GM21423 (cell line): Measurements from ENCODE around the gene LGR5.

Experiments
- ATAC-seq: cut with Tn5 transposase; IDR thresholded peaks from one replicate; pipeline ENCODE4 v1.9.1; 2021; ENCODE audit warnings: mild to moderate bottlenecking, moderate library complexity; ENCODE audit not compliant: unreplicated experiment

The LGR5 gene

GRCh38 chr12:71585218-71585617 lies 145.6 kb downstream of the LGR5 start:
- no peak for ATAC-seq

GRCh38 chr12:71587012-71587411 lies 147.4 kb downstream of the LGR5 start:
- no peak for ATAC-seq

GRCh38 chr12:71589478-71589881 lies 149.9 kb downstream of the LGR5 start:
- ATAC-seq: no peak

- ATAC-seq: no peak
Measured at GRCh38 chr12:71591601-71592000, 152.0 kb downstream of the LGR5 start.

- ATAC-seq: no peak
Measured at GRCh38 chr12:71592841-71593240, 153.2 kb downstream of the LGR5 start.

- ATAC-seq: no peak
Measured at GRCh38 chr12:71594214-71594948, 154.8 kb downstream of the LGR5 start.

GRCh38 chr12:71599210-71599609 lies 159.6 kb downstream of the LGR5 start:
- no peak for ATAC-seq

- no peak for ATAC-seq
Measured at GRCh38 chr12:71601546-71601945, 161.9 kb downstream of the LGR5 start.

- ATAC-seq: no peak
Measured at GRCh38 chr12:71602761-71603577, 163.4 kb downstream of the LGR5 start.

GRCh38 chr12:71605039-71605438 lies 165.4 kb downstream of the LGR5 start:
- ATAC-seq: no peak

GRCh38 chr12:71607494-71608330 lies 168.1 kb downstream of the LGR5 start:
- no peak for ATAC-seq

GRCh38 chr12:71610031-71610795 lies 170.6 kb downstream of the LGR5 start:
- ATAC-seq: no peak

- ATAC-seq: no peak
Measured at GRCh38 chr12:71621938-71622337, 182.3 kb downstream of the LGR5 start.

GRCh38 chr12:71625476-71625875 lies 185.9 kb downstream of the LGR5 start:
- ATAC-seq: no peak

GRCh38 chr12:71626098-71626497 lies 186.5 kb downstream of the LGR5 start:
- ATAC-seq: peak; percentile 62

GRCh38 chr12:71626768-71627167 lies 187.2 kb downstream of the LGR5 start:
- no peak for ATAC-seq

GRCh38 chr12:71627438-71628002 lies 187.9 kb downstream of the LGR5 start:
- ATAC-seq: no peak
